GM08714 (cell line): ENCODE results near the gene ELMOD3.

Experiments
- H3K4me3 ChIP-seq: fragments of 200-500 bp; sonication (Bioruptor generic); 2 replicates; pipeline ENCODE4 v1.5.1; 2014; ENCODE audit warnings: mild to moderate bottlenecking, low read length, inconsistent platforms
- ZNF274 ChIP-seq: IDR thresholded peaks from 2 replicates; pipeline ENCODE4 v1.6.1; 2012; ENCODE audit warnings: mild to moderate bottlenecking, low read depth, low read length

ELMOD3 gene

DNA sequence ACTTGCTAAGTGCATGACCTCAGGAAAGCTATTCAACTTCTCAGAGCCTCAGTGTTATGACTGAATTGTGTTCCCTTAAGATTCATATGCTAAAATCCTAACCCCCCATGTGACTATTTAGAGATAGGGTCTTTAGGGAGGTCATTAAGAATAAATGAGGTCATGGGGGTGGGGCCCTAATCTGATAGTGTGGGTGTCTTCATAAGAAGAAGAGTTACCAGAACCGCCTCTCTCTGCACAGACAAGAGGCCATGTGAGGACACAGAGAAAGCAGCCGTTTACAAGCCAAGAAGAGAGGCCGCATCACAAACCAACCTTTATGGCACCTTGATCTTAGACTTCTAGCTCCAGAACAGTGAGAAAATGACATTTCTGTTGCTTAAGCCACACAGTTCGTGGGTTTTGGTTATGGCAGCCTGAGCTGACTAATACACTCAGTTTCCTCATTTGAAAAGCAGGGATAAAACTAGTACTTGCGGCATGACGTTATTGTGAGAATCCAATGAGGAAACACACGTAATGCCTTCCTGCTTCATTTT lies 73.8 kb downstream of the ELMOD3 start:
- no peak overlapping the region for H3K4me3 ChIP-seq
- no peak for TF ChIP-seq ZNF274

DNA sequence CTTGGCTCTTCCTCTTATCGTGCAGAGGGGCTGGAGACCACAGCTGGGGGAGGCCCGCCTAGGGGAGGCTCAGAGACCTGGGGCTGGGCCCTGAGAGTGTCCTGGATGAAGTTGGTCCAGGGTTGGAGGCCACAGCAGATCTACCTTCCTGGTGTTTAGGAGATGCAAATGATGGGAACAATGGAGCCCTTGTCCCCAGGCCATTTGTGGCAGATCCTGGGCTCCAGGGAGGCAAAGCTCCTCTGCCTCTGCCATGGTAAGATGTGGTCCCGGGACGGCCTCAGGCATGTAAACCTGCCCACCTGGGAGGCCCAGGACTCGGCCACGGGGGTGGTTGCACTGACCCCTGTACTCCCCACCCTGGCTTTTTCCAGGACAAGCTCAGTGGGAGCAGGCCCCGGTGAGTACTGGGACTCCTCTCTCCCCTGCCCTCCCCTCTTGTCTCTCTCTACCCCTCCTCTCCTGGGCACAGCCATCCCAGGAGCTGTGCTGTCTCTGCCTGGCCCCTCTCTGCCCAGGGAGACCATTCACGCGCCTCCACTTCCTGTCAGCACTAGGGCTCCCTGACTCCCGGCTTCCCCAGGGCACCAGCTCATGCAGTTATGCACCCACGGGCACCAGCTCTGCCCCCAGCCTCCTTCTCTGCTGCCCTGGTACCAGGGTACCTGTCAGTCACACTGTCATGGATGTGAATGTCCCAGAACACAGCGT lies 74.8 kb downstream of the ELMOD3 start:
- no peak for TF ChIP-seq ZNF274
- H3K4me3 ChIP-seq, result no peak overlapping the region

DNA sequence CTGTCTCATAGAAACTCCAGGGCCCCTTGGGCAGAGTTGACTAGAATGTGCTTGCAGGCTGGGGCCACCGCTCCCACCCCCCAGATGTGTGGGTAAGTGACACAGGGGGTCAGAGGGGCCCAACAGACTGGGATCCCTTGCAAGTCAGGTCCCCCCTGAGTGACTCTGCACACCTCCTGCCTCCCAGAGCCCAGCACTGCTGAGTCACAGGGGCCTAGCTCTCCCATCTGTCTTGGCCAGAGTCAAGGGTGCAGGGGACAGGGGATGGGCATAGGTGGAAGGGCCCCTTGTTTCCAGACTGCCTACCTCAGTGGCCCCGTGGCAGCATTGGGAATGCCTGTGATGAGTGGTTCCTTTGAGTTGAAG lies 75.3 kb downstream of the ELMOD3 start:
- H3K4me3 ChIP-seq, result no peak overlapping the region
- no peak for TF ChIP-seq ZNF274

DNA sequence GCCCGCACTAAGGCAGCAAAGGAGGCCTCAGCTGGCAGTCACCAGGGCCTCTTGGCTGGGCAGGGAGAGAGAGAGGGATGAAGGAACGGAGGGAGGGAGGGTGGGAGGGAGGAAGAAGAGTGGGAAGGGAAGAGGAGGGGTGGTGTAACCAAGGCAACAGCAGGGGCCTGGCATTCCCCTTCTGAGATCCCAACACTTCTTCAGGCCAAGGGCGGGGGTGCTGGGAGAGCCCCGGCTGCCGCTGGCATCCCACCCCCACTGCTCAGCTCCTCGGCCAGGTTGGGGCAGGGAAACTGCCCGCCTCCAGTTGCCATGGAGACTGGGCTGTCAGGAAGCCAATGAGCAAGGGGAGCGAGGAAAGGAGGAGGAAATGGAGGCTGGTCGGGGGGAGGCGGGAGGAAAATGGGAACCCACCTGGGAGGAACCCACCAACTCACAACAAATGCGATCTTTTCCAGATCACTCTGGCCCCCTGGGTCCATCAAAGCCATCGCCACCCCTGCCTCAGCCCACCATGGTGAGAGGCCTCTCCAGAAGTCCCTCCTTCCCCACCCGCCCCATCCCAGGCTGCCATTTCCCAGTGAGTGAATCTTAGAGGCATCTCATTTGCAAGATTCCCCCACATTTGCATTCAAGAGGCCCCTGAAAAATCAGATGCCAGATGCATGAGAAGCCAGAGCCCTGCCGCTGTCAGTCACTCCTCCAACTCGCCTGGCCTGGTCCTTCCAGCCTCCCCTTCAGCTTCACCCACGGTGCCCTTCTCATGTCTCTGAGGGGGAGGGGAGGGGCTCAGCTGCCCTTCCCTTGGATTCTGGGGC lies 76.4 kb downstream of the ELMOD3 start:
- TF ChIP-seq ZNF274, result no peak
- H3K4me3 ChIP-seq, result no peak overlapping the region

DNA sequence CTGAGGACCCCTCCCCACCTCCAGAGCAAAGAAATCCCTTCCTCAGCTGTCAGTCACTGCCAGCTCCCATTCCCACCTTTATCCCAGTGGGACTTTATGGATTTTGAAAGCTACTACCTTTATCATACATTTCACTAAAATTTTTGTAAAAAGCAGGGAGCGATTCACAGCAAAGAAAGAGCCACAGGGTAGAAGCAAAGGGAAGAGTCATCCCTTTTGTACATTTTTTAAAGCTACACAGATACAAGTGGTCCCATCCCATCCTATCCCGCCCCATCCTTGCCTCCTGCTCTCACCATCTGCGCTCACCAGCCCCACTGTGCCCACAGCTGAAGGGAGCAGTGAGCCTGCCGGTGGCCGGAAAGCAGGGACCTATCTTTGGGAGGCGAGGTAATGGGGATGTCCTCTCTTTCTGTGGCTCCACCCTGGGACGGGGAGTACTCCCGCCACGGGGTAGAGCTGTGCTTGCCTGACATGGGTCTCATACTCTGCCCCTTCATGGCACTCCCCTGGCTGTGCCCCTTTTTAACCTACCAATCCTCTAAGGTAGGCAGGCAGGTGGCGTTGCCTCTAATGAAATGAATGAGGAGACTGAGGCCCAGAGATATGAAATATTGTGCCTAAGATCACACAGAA lies 77.1 kb downstream of the ELMOD3 start:
- no peak for TF ChIP-seq ZNF274
- no peak overlapping the region for H3K4me3 ChIP-seq

- H3K4me3 ChIP-seq, result no peak overlapping the region
- no peak for TF ChIP-seq ZNF274
Observed at GRCh38 chr2:85433511-85434089, 79.0 kb downstream of the ELMOD3 start.

GRCh38 chr2:85434696-85435095 lies 80.1 kb downstream of the ELMOD3 start:
- no peak overlapping the region for H3K4me3 ChIP-seq
- no peak for TF ChIP-seq ZNF274

- TF ChIP-seq ZNF274, result no peak
- no peak overlapping the region for H3K4me3 ChIP-seq
Observed at GRCh38 chr2:85435220-85435958, 80.8 kb downstream of the ELMOD3 start.

DNA sequence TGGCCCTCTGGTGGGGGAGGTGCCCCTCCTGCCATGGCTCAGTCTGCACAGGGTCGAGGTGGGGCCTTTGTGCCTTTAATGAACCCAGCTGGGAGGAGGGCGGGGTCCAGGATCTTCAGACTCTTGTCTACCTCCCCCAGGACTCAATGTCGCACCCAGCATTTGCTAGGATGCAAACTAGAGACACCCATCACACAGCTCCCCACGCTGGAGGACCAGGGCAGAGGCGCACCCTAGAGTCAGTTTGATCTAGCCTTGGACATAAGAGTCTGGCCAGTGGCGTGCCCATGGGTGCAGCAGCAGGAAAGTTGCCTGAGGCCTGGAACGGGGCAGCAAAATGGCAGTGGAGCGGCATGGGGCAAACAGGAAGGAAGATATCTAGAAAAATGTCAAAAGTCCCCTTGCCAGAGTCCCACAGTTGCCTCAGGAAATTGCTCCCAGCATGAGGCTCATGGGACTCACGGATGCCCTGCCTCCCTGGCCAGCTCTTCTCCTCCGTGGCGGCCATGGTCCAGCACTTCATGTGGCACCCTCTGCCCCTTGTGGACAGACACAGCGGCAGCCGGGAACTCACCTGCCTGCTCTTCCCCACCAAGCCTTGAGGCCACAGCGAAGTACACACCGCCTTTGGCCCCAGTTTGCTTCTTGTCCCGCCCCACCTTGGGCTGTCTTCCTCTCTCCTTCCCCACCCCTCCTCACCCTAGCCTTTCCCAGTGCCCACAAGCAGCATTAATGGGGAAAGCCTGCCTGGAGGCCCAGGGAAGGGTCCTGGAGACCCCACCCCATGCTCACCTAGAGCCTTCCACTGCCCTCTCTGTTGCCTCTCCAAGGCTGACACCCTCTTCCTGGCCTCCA lies 81.6 kb downstream of the ELMOD3 start:
- no peak for TF ChIP-seq ZNF274
- no peak overlapping the region for H3K4me3 ChIP-seq

DNA sequence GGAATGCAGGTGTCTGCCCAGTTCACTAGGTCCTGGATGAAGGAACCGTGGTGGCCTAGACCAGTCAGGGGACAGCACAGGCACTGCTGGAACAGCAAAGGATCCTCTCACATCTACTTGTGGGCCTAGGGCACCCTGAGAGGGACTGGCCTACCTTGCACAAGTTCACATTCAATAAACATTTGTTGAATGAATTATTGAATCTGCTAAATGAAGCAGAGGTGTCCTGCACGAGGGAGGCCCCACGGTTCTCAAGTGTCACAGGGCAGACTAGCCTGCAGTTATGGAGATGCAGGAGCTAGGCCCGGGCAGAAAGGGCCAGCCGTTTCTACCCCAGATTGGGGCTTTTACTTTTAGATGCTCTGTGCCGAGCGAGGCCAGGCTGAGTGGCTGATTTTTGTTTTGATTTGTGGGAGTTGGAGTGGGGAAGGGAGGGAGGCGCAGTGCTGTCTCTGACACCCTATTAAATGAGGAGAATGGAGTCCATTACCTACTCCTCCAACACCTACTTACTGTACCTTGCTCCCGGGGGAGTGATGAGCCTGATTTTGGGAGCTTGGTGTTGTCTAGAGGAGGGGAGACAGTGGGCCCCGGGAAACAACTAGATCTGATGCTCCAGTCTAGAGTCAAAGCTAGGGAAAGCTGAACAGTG lies 82.4 kb downstream of the ELMOD3 start:
- H3K4me3 ChIP-seq, result no peak overlapping the region
- no peak for TF ChIP-seq ZNF274

DNA sequence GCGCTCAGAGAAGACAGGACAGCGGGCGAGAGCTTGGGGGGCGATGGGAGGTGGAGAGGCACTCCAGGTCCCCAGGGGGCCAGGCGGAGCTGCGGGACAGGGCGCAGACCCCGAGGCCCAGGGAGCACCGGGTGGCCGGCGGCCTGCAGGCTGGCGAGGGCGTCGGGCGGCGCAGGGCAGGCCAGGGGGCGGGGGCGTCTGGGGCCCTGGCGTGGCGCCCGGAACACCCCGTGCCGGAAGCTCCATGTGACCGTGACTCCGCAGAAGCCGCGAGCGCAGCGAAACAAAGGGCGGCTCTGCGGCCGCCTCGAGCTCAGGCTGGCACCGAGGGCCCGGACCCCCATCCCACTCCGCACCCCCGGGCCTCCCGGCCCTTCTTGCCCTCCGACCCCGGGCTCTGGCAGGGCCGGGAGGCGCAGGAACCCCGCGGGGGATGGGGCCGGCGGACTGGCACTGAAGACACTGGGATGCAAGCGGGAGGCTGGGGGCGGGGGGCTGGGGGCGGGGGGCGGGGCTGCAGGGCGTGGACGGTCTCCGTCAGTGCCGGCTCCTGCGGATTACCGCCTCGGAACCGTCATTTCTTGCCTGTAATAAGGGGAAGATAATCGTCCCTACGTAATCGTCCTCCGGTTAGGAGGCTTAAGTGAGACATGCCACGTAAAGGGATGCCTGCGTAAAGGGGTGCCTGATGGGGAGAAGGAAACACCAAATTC lies 83.1 kb downstream of the ELMOD3 start:
- TF ChIP-seq ZNF274, result no peak
- peak overlapping the region; percentile 38; the same call in 1 of the 2 replicates for H3K4me3 ChIP-seq
